ENCODE measurements around the gene RFTN2.

RFTN2 gene

DNA sequence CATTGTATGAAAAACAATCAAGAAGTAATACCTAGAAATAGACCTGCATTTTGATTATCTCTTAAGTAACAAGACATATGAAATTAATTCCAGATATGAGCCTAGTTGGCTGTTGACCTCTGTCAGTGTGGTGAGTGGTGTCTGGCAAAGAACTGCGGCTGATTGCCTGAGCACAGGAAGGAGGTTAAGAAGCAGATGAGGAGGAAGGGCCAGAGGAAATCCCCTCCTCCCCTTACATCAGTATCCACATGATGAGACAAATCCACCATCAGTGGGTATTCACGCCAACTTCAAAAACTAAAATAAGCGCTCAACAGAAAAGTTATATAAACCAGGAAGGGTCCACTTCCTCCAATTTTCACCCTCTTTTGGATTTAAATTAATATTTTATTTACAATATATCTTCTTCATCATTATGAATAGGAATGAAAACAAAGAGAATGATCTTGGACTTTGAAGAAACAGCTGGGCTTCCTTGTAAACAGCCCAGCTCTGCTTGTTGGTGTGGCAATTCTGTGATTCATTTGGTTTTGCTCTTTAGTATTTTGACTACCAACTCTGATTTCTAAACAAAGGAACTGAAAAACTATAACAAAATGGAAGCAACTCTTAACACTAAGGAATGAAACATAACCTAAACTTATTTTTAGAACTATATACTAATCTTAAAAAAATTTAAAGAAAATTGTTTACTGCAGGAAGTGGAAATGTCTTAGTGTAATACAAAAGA lies 27.3 kb downstream of the RFTN2 start:
- no peak for TF ChIP-seq RARB (CRISPR knock-in tag; IDR thresholded peaks at IDR 0.05)
- TF ChIP-seq ZFP3 (CRISPR knock-in tag; IDR thresholded peaks at IDR 0.05): no peak
- TF ChIP-seq ZNF8 (CRISPR knock-in tag; IDR thresholded peaks at IDR 0.05): no peak
- no peak for TF ChIP-seq ZFP30 (CRISPR knock-in tag; IDR thresholded peaks at IDR 0.05)
- TF ChIP-seq CSDC2 (CRISPR knock-in tag; IDR thresholded peaks at IDR 0.05): no peak
- TF ChIP-seq, protein P1, sequence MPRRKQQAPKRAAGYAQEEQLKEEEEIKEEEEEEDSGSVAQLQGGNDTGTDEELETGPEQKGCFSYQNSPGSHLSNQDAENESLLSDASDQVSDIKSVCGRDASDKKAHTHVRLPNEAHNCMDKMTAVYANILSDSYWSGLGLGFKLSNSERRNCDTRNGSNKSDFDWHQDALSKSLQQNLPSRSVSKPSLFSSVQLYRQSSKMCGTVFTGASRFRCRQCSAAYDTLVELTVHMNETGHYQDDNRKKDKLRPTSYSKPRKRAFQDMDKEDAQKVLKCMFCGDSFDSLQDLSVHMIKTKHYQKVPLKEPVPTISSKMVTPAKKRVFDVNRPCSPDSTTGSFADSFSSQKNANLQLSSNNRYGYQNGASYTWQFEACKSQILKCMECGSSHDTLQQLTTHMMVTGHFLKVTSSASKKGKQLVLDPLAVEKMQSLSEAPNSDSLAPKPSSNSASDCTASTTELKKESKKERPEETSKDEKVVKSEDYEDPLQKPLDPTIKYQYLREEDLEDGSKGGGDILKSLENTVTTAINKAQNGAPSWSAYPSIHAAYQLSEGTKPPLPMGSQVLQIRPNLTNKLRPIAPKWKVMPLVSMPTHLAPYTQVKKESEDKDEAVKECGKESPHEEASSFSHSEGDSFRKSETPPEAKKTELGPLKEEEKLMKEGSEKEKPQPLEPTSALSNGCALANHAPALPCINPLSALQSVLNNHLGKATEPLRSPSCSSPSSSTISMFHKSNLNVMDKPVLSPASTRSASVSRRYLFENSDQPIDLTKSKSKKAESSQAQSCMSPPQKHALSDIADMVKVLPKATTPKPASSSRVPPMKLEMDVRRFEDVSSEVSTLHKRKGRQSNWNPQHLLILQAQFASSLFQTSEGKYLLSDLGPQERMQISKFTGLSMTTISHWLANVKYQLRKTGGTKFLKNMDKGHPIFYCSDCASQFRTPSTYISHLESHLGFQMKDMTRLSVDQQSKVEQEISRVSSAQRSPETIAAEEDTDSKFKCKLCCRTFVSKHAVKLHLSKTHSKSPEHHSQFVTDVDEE (CRISPR knock-in tag; IDR thresholded peaks at IDR 0.05): no peak
- no peak for TF ChIP-seq BACH2 (CRISPR knock-in tag; IDR thresholded peaks at IDR 0.05; ENCODE audit: borderline replicate concordance)
- TF ChIP-seq ISL1 (CRISPR knock-in tag; IDR thresholded peaks at IDR 0.05): no peak
- TF ChIP-seq, protein P2, sequence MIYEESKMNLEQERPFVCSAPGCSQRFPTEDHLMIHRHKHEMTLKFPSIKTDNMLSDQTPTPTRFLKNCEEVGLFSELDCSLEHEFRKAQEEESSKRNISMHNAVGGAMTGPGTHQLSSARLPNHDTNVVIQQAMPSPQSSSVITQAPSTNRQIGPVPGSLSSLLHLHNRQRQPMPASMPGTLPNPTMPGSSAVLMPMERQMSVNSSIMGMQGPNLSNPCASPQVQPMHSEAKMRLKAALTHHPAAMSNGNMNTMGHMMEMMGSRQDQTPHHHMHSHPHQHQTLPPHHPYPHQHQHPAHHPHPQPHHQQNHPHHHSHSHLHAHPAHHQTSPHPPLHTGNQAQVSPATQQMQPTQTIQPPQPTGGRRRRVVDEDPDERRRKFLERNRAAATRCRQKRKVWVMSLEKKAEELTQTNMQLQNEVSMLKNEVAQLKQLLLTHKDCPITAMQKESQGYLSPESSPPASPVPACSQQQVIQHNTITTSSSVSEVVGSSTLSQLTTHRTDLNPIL (CRISPR knock-in tag; IDR thresholded peaks at IDR 0.05; ENCODE audit: low read depth): no peak
- TF ChIP-seq, protein P3, sequence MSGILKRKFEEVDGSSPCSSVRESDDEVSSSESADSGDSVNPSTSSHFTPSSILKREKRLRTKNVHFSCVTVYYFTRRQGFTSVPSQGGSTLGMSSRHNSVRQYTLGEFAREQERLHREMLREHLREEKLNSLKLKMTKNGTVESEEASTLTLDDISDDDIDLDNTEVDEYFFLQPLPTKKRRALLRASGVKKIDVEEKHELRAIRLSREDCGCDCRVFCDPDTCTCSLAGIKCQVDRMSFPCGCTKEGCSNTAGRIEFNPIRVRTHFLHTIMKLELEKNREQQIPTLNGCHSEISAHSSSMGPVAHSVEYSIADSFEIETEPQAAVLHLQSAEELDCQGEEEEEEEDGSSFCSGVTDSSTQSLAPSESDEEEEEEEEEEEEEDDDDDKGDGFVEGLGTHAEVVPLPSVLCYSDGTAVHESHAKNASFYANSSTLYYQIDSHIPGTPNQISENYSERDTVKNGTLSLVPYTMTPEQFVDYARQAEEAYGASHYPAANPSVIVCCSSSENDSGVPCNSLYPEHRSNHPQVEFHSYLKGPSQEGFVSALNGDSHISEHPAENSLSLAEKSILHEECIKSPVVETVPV (CRISPR knock-in tag; IDR thresholded peaks at IDR 0.05): no peak
- TF ChIP-seq, protein P4, sequence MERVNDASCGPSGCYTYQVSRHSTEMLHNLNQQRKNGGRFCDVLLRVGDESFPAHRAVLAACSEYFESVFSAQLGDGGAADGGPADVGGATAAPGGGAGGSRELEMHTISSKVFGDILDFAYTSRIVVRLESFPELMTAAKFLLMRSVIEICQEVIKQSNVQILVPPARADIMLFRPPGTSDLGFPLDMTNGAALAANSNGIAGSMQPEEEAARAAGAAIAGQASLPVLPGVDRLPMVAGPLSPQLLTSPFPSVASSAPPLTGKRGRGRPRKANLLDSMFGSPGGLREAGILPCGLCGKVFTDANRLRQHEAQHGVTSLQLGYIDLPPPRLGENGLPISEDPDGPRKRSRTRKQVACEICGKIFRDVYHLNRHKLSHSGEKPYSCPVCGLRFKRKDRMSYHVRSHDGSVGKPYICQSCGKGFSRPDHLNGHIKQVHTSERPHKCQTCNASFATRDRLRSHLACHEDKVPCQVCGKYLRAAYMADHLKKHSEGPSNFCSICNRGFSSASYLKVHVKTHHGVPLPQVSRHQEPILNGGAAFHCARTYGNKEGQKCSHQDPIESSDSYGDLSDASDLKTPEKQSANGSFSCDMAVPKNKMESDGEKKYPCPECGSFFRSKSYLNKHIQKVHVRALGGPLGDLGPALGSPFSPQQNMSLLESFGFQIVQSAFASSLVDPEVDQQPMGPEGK (CRISPR knock-in tag; IDR thresholded peaks at IDR 0.05; ENCODE audit: borderline replicate concordance): no peak
- TF ChIP-seq ESRRG (CRISPR knock-in tag; IDR thresholded peaks at IDR 0.05): no peak
- no peak for TF ChIP-seq GLIS3 (CRISPR knock-in tag; IDR thresholded peaks at IDR 0.05)
- no peak for TF ChIP-seq SNAI2 (CRISPR knock-in tag; IDR thresholded peaks at IDR 0.05)
- TF ChIP-seq, protein P5, sequence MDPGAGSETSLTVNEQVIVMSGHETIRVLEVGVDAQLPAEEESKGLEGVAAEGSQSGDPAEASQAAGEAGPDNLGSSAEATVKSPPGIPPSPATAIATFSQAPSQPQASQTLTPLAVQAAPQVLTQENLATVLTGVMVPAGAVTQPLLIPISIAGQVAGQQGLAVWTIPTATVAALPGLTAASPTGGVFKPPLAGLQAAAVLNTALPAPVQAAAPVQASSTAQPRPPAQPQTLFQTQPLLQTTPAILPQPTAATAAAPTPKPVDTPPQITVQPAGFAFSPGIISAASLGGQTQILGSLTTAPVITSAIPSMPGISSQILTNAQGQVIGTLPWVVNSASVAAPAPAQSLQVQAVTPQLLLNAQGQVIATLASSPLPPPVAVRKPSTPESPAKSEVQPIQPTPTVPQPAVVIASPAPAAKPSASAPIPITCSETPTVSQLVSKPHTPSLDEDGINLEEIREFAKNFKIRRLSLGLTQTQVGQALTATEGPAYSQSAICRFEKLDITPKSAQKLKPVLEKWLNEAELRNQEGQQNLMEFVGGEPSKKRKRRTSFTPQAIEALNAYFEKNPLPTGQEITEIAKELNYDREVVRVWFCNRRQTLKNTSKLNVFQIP (CRISPR knock-in tag; IDR thresholded peaks at IDR 0.05; ENCODE audit: borderline replicate concordance, low read depth): no peak
- TF ChIP-seq ZC3H10 (CRISPR knock-in tag; IDR thresholded peaks at IDR 0.05): no peak
- TF ChIP-seq ZNF70 (CRISPR knock-in tag; IDR thresholded peaks at IDR 0.05): no peak
- TF ChIP-seq TOX (CRISPR knock-in tag; IDR thresholded peaks at IDR 0.05; ENCODE audit: borderline replicate concordance): no peak
- no peak for TF ChIP-seq ARNTL (CRISPR knock-in tag; IDR thresholded peaks at IDR 0.05; ENCODE audit: borderline replicate concordance, low read depth)
- no peak for ATAC-seq

DNA sequence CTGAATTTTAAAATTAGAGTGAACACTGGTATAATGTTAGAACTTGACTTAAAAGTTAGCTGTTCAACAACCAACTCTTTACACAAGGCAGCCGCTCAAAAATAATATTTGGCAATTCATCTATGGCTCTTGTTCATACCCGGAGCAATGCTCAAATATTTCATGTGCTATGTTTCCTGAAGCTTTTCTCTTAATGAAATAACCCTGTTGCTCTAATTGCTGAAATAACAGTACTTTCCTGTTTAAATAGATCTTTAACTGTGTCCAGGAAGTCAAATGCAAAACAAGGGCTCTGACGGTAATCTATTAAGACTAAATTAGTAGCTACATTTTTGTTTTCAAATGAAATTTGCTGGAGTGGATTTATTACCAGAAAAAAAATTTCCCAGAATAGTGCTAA lies 33.7 kb downstream of the RFTN2 start:
- no peak for ATAC-seq
- TF ChIP-seq, protein P3 (CRISPR knock-in tag; IDR thresholded peaks at IDR 0.05): no peak
- TF ChIP-seq TOX (CRISPR knock-in tag; IDR thresholded peaks at IDR 0.05; ENCODE audit: borderline replicate concordance) (no peak), BACH2 (CRISPR knock-in tag; IDR thresholded peaks at IDR 0.05; ENCODE audit: borderline replicate concordance) (no peak), ZNF565 (CRISPR knock-in tag; conservative IDR thresholded peaks at IDR 0.05; ENCODE audit: low read depth) (no peak), ISL1 (CRISPR knock-in tag; IDR thresholded peaks at IDR 0.05) (no peak), ZFP3 (CRISPR knock-in tag; IDR thresholded peaks at IDR 0.05) (no peak), SNAI2 (CRISPR knock-in tag; IDR thresholded peaks at IDR 0.05) (no peak), OSR1 (CRISPR knock-in tag; IDR thresholded peaks at IDR 0.05) (no peak), ZFP30 (CRISPR knock-in tag; IDR thresholded peaks at IDR 0.05) (no peak), GLIS3 (CRISPR knock-in tag; IDR thresholded peaks at IDR 0.05) (no peak), TCF4 (CRISPR knock-in tag; IDR thresholded peaks at IDR 0.05; ENCODE audit: borderline replicate concordance) (no peak)
- TF ChIP-seq, protein P2 (CRISPR knock-in tag; IDR thresholded peaks at IDR 0.05; ENCODE audit: low read depth): no peak
- TF ChIP-seq, protein P4 (CRISPR knock-in tag; IDR thresholded peaks at IDR 0.05; ENCODE audit: borderline replicate concordance): no peak

Measured in SK-N-SH treated with all-trans-retinoic acid at 6 μM for 48 hours (cell line).